Astrocyte (in vitro differentiated cells and primary cell): ENCODE measurements around the gene MRPL43. TPM values are rescaled to one million over a fixed set of nuclear protein-coding genes. Genes with fewer than 3 reads are reported as not detected.

Source experiments
- DNase-seq: peaks from one replicate; pipeline ENCODE4 v3.0.0-alpha.2; 2010; ENCODE audit warnings: low read depth
- FAIRE-seq: peaks from 2 replicates; lab custom pipeline; 2011; peaks lifted over from hg19 to GRCh38; lab: Jason Lieb, UNC
- H2AFZ ChIP-seq: 2 replicates; pipeline ENCODE4 v1.6.0; 2012; ENCODE audit warnings: low read depth, low read length, inconsistent platforms
- H3K27ac ChIP-seq: 2 replicates; pipeline ENCODE4 v1.5.1; 2011; ENCODE audit warnings: low read depth, low read length, inconsistent platforms
- H3K27me3 ChIP-seq: 2 replicates; pipeline ENCODE4 v1.6.0; 2011; ENCODE audit warnings: low read length, inconsistent platforms; ENCODE audit not compliant: insufficient read depth
- H3K36me3 ChIP-seq: 2 replicates; pipeline ENCODE4 v1.5.1; 2011; ENCODE audit warnings: low read length, inconsistent platforms; ENCODE audit not compliant: insufficient read depth
- H3K4me1 ChIP-seq: 2 replicates; pipeline ENCODE4 v1.5.1; 2011; ENCODE audit warnings: low read length, inconsistent platforms; ENCODE audit not compliant: insufficient read depth
- H3K4me2 ChIP-seq: 2 replicates; pipeline ENCODE4 v1.6.0; 2012; ENCODE audit warnings: low read length, inconsistent platforms
- H3K4me3 ChIP-seq: 2 replicates; pipeline ENCODE4 v1.5.1; 2011; ENCODE audit warnings: low read depth, mild to moderate bottlenecking, low read length, inconsistent platforms; ENCODE audit not compliant: insufficient read depth
- H3K79me2 ChIP-seq: 2 replicates; pipeline ENCODE4 v1.6.0; 2012; ENCODE audit warnings: mild to moderate bottlenecking, low read length, inconsistent platforms; ENCODE audit not compliant: insufficient read depth
- H3K9ac ChIP-seq: 2 replicates; pipeline ENCODE4 v1.6.0; 2012; ENCODE audit warnings: mild to moderate bottlenecking, low read length, inconsistent platforms
- H3K9me3 ChIP-seq: 2 replicates; pipeline ENCODE4 v1.5.1; 2012; ENCODE audit warnings: low read depth, mild to moderate bottlenecking, low read length, inconsistent platforms; ENCODE audit not compliant: insufficient read depth
- H4K20me1 ChIP-seq: 2 replicates; pipeline ENCODE4 v1.6.0; 2012; ENCODE audit warnings: low read length, inconsistent platforms; ENCODE audit not compliant: insufficient read depth
- H3K27ac Mint-ChIP-seq: one replicate; pipeline ENCODE4 v1.8.0; 2021; ENCODE audit warnings: mild to moderate bottlenecking, mixed read lengths; ENCODE audit not compliant: unreplicated experiment
- H3K27me3 Mint-ChIP-seq: one replicate; pipeline ENCODE4 v1.8.0; 2021; ENCODE audit warnings: low read depth, mixed read lengths; ENCODE audit not compliant: unreplicated experiment
- H3K36me3 Mint-ChIP-seq: one replicate; pipeline ENCODE4 v1.8.0; 2021; ENCODE audit warnings: low read depth, mixed read lengths; ENCODE audit not compliant: unreplicated experiment
- H3K4me1 Mint-ChIP-seq: one replicate; pipeline ENCODE4 v1.8.0; 2021; ENCODE audit warnings: low read depth, mixed read lengths; ENCODE audit not compliant: unreplicated experiment
- H3K4me3 Mint-ChIP-seq: one replicate; pipeline ENCODE4 v1.8.0; 2021; ENCODE audit warnings: mild to moderate bottlenecking, moderate library complexity, mixed read lengths; ENCODE audit not compliant: unreplicated experiment
- H3K9me3 Mint-ChIP-seq: one replicate; pipeline ENCODE4 v1.8.0; 2021; ENCODE audit warnings: mild to moderate bottlenecking, mixed read lengths; ENCODE audit not compliant: unreplicated experiment
- CTCF ChIP-seq: IDR thresholded peaks from 2 replicates; pipeline ENCODE4 v1.5.1; 2011; ENCODE audit warnings: low read depth, mild to moderate bottlenecking, inconsistent platforms, low read length, moderate library complexity; ENCODE audit not compliant: insufficient read depth
- EZH2 ChIP-seq: IDR thresholded peaks from 2 replicates; pipeline ENCODE4 v1.6.1; 2012; ENCODE audit warnings: mild to moderate bottlenecking, low read length, inconsistent platforms; ENCODE audit not compliant: insufficient read depth
- total RNA-seq: library from RNA; stranded (reverse); gene quantifications from 2 replicates; pipeline ENCODE4 v1.2.1, GENCODE V29; 2021

The MRPL43 gene
- total RNA-seq, 1 donor from 2014 or later, result 61.3 TPM

GRCh38 chr10:100999742-101000126 lies 12.4 kb upstream of the MRPL43 start, which contains the start of gene LZTS2:
LZTS2 (plus strand) TSS chr10:100999808; CDS start chr10:101002539, 2,731 bp downstream.
- DNase-seq, result no peak
- H3K27ac ChIP-seq, result peak within 1 kb of the TSS; percentile 94
- H3K36me3 ChIP-seq, result peaks cover 6% of the 10 kb centered on the region
- peak within 1 kb of the TSS; percentile 89 for H3K4me3 Mint-ChIP-seq
- peak within 1 kb of the TSS; percentile 91 for H3K27ac Mint-ChIP-seq
- H3K4me2 ChIP-seq, result peak within 1 kb of the TSS; percentile 93
- H2AFZ ChIP-seq, result peak within 1 kb of the TSS; percentile 84
- peaks cover 36% of the 10 kb centered on the region for H3K4me1 ChIP-seq
- peaks cover 54% of the 10 kb centered on the region for H3K79me2 ChIP-seq
- H3K9me3 ChIP-seq, result no peaks in the 10 kb centered on the region
- H3K9ac ChIP-seq, result peak within 1 kb of the TSS; percentile 94
- no peaks in the 10 kb centered on the region for H3K27me3 Mint-ChIP-seq
- peaks cover 4% of the 10 kb centered on the region for H3K9me3 Mint-ChIP-seq
- peaks cover under 1% of the 10 kb centered on the region for H3K36me3 Mint-ChIP-seq
- peaks cover 11% of the 10 kb centered on the region for H3K4me1 Mint-ChIP-seq
- TF ChIP-seq EZH2 (no peak), CTCF (no peak)
- FAIRE-seq, result no peak
- no peaks in the 10 kb centered on the region for H3K27me3 ChIP-seq
- peak within 1 kb of the TSS; percentile 89 for H3K4me3 ChIP-seq
- H4K20me1 ChIP-seq, result peaks cover 38% of the 10 kb centered on the region

GRCh38 chr10:100998991-100999741 lies 11.9 kb upstream of the MRPL43 start:
- no peaks in the 10 kb centered on the region for H3K27me3 ChIP-seq
- Mint-ChIP-seq H3K36me3 (peaks cover 6% of the 10 kb centered on the region), H3K9me3 (peaks cover 4% of the 10 kb centered on the region), H3K4me1 (peaks cover 13% of the 10 kb centered on the region), H3K27me3 (no peaks in the 10 kb centered on the region), H3K4me3 (peak overlapping the region; percentile 88), H3K27ac (peak overlapping the region; percentile 91)
- peak overlapping the region; percentile 45 for H2AFZ ChIP-seq
- peak; percentile 54 for DNase-seq
- H3K4me2 ChIP-seq, result peak overlapping the region; percentile 93
- H3K4me3 ChIP-seq, result peak overlapping the region; percentile 89
- H4K20me1 ChIP-seq, result peaks cover 33% of the 10 kb centered on the region
- H3K27ac ChIP-seq, result peak overlapping the region; percentile 94
- H3K4me1 ChIP-seq, result peaks cover 36% of the 10 kb centered on the region
- H3K9ac ChIP-seq, result peak overlapping the region; percentile 94
- no peak for FAIRE-seq
- H3K9me3 ChIP-seq, result no peaks in the 10 kb centered on the region
- peaks cover 6% of the 10 kb centered on the region for H3K36me3 ChIP-seq
- H3K79me2 ChIP-seq, result peaks cover 50% of the 10 kb centered on the region
- TF ChIP-seq EZH2 (no peak), CTCF (peak; percentile 46)
